ENCODE data around the gene DIPK1A.

Gene DIPK1A

GRCh38 chr1:92870591-92870990 lies 90.7 kb downstream of the DIPK1A start:
- no peak for FAIRE-seq

DNA sequence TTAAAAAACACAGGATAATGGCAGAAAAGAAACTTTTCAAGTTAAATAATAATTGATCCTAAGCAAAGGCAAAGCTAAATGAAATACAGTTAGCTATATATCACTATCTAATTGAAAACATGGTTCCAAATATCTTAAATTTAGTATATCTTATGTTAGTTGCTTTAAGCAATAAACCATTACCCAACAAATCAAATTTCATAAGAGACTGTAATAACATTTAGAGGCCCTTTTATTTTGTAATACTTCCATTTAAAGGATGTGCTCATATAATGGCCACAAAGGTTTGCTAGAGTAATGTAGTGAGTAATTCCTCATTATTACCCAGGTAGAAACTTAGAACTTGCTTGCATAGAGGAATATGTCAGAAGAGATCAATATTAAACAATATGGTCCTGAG lies 97.1 kb downstream of the DIPK1A start:
- FAIRE-seq, result peak; percentile 58

GRCh38 chr1:92862605-92863004 lies 98.7 kb downstream of the DIPK1A start:
- no peak for FAIRE-seq

GRCh38 chr1:92859400-92860039 lies 101.7 kb downstream of the DIPK1A start:
- FAIRE-seq, result no peak

- FAIRE-seq, result peak; percentile 99
These were observed 102.5 kb downstream of the DIPK1A start for GRCh38 chr1:92858564-92859399.

- no peak for FAIRE-seq
These were observed 103.4 kb downstream of the DIPK1A start for GRCh38 chr1:92857817-92858216.

- FAIRE-seq, result no peak
These were observed 106.0 kb downstream of the DIPK1A start for GRCh38 chr1:92855236-92855635.

DNA sequence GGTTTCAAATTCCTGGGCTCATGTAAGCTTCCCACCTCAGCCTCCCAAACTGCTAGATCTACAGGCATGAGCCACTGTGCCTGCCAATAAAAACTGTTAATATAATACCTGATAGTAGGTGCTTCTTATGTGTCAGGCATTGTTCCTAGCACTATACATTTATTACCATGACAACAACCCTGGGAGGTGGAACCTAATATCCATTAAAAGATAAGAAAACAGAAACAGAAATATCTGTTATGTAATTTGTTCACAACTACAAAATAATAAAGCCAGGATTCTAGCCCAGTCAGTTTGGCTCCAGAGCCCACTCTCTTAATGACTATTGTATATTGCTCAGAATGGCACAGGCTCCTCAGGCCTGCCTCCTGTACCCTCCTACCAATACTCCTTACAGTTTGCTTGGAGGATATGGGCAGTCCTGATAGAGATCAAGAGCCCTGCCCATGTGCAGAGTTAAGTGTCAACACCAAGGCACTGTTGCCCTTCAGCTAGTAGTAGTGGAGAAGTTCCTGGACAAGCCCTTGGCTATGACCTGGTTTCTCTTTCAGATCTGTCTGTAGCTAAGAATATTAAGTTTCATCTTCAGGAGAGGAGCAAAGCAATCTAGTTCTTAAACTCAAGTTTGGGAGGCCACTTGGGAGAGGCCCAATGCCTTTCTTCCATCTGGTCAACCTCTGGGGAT lies 107.0 kb downstream of the DIPK1A start:
- FAIRE-seq, result no peak

- FAIRE-seq, result no peak
These were observed 108.0 kb downstream of the DIPK1A start for GRCh38 chr1:92853299-92853698.

- FAIRE-seq, result no peak
These were observed 109.5 kb downstream of the DIPK1A start for GRCh38 chr1:92851729-92852128.

- no peak for FAIRE-seq
These were observed 111.2 kb downstream of the DIPK1A start for GRCh38 chr1:92850019-92850418.

- FAIRE-seq, result peak; percentile 47
These were observed 113.1 kb downstream of the DIPK1A start for GRCh38 chr1:92848201-92848600.

DNA sequence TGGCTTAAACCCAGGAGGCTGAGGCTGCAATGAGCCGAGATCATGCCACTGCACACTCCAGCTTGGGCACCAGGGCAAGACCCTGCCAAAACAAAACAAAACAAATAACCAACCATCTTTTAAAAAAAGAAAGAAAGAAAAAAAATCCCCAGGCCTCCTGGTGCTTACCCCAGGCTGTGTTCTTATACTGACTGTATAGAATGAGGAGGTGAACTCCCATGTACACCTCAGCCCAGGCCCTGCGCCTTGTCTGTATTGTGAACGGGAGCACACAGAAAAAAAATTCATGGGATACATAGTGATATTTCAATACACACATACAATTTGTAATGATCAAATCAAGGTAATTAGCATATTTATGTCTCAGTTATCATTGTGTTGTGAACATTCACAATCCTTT lies 115.4 kb downstream of the DIPK1A start:
- FAIRE-seq, result peak; percentile 3

DNA sequence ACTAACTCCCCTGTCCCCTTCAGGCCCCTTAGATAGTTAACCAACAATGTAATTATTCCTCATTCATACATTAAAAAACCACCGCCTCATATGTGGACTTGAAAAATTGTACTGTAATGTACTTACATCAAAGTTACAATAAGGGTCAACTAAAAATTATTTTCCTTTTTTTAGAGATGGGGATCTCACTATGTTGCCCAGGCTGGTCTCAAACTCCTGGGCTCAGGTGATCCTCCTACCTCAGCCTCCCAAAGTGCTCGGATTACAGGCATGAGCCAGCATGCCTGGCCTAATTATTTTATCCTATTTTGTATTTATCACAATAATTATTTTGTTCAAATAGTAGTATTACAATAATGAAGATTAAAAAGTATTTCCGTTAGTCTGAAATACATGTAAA lies 116.8 kb downstream of the DIPK1A start:
- FAIRE-seq, result no peak

DNA sequence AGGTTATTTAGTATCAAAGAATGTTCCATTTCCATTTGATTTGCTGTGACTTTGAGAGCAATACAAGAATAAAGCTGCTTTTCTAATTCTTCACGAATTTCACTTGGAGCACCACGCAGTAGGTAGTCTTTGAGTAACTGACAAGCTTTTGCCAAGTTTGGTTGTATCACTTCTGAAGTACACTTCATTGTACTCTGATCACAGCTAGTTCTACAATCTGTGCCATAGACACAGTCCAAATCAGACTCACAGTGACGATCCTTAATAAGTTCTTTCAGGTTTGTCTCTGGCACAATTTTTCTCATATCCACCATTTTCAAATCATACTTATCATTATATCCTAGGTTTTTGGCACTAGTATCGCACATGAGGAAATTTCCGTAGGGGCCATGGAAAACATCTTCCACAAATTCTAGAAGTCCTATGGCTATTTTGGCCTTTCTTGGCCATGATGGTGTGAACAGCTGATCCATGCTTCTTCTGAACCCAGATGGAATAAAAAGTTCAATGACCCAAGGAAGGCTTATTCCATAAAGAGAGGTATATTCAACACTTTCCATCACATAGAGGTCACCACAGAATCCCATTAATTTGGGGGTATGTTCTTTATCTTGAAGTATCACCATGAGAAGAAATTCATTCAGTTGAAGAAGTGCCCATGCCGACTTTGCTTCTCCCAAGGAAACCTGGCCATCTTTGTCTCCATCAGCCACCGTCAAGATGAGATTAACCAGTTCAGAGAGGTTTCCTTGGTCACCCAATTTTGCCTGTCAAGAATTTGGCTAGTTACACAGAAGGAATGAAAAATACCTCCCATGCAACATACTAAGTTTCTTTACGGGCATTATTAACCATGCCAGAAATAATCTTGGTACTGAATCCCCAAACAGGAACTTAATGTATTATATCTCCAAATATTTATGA lies 117.6 kb downstream of the DIPK1A start:
- FAIRE-seq, result peak; percentile 3

- FAIRE-seq, result peak; percentile 11
These were observed 118.2 kb downstream of the DIPK1A start for GRCh38 chr1:92843046-92843423.

- peak; percentile 44 for FAIRE-seq
These were observed 118.9 kb downstream of the DIPK1A start for GRCh38 chr1:92842082-92843045.

DNA sequence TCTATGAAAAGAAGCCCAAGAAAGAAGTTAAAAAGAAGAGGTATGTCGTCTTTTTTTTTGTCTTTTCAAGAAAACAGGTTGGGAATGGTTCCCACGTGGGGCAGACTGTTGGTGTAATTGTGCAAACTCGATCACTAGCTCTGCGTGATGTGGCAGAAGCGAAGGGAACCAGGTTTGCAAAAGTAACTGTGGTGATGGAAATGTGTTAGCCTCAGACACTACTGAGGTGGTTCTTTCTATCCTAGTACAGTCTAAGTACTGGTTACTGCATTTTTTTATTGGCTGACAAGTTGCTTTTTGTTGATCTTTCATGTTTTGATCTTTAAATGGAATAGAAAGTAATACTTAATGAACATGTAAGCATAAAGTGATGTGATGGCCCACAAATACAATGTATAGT lies 120.7 kb downstream of the DIPK1A start:
- FAIRE-seq, result no peak

DNA sequence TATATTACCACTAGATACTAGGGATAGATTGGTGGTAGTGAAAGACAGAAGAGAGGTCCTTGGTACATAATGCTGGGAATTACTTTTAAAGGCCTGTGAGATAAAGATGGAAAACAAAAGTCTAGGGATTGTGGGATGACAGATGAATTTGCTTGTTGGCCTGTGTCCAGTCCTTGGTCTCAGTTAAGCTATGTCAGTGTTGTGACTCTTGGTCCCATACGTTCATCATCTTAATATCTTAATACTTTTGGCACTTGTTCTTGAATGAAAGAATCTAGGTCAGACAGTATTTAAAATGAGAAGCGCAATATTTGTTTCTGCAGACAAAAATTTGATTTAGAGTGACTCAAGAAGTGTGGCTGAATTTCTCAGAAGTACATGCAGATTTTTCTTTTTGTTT lies 121.8 kb downstream of the DIPK1A start:
- FAIRE-seq, result no peak

DNA sequence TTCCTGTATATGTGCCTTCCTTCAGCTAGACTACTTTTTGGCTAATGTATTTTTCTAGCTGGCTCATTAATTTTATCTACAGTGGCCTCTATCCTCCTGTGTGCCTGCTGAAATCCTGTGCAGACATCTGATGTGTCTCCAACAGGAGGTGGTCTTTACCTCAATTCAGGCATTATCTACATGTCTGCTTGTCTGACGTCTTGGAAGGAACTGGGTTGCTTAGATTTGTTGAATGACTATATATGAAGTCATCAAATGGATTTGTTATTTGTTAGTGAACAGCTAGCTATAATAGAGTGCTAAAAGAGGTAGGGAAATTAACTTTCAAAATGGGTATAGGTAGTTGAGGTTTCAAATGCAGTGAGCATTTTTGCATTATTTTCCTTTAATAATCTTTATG lies 122.7 kb downstream of the DIPK1A start:
- no peak for FAIRE-seq

DNA sequence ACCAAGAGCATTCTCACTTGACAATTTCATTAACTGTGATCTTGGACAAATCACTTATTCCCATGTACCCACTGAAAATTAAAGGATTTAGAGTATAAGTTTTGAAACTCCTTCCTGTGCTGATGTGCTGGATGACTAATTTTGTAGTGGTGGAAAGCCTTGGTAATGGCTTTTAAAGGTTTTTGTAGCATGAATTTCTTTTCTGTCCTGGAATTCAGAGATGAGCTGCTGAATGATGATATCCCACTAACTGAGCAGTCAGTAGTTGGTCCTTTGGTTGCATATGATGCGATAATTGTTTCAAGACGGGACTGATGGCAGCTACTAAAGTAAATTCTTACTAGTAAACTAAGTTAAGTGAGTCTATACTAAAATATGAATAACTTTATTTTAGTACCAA lies 124.2 kb downstream of the DIPK1A start:
- no peak for FAIRE-seq

- no peak for FAIRE-seq
These were observed 126.6 kb downstream of the DIPK1A start for GRCh38 chr1:92834617-92835016.
